ENCODE measurements around the gene PHYHD1. TPM values are rescaled to one million over a fixed set of nuclear protein-coding genes. Genes with fewer than 3 reads are reported as not detected.

PHYHD1 gene
- total and polyA plus RNA-seq, 2 of the 13 experiments (the other 11 are each of a cell fraction or from before 2014, with no cell fraction given) = 10.6 to 25.3 TPM

- TF ChIP-seq ZBTB46 (CRISPR knock-in tag; IDR thresholded peaks at IDR 0.05; ENCODE audit: borderline replicate concordance) = no peak
- TF ChIP-seq, protein P1, sequence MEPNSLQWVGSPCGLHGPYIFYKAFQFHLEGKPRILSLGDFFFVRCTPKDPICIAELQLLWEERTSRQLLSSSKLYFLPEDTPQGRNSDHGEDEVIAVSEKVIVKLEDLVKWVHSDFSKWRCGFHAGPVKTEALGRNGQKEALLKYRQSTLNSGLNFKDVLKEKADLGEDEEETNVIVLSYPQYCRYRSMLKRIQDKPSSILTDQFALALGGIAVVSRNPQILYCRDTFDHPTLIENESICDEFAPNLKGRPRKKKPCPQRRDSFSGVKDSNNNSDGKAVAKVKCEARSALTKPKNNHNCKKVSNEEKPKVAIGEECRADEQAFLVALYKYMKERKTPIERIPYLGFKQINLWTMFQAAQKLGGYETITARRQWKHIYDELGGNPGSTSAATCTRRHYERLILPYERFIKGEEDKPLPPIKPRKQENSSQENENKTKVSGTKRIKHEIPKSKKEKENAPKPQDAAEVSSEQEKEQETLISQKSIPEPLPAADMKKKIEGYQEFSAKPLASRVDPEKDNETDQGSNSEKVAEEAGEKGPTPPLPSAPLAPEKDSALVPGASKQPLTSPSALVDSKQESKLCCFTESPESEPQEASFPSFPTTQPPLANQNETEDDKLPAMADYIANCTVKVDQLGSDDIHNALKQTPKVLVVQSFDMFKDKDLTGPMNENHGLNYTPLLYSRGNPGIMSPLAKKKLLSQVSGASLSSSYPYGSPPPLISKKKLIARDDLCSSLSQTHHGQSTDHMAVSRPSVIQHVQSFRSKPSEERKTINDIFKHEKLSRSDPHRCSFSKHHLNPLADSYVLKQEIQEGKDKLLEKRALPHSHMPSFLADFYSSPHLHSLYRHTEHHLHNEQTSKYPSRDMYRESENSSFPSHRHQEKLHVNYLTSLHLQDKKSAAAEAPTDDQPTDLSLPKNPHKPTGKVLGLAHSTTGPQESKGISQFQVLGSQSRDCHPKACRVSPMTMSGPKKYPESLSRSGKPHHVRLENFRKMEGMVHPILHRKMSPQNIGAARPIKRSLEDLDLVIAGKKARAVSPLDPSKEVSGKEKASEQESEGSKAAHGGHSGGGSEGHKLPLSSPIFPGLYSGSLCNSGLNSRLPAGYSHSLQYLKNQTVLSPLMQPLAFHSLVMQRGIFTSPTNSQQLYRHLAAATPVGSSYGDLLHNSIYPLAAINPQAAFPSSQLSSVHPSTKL (CRISPR knock-in tag; IDR thresholded peaks at IDR 0.05) = peak; percentile 49; the same call in 1 of the 2 replicates
- TF ChIP-seq, protein P2, sequence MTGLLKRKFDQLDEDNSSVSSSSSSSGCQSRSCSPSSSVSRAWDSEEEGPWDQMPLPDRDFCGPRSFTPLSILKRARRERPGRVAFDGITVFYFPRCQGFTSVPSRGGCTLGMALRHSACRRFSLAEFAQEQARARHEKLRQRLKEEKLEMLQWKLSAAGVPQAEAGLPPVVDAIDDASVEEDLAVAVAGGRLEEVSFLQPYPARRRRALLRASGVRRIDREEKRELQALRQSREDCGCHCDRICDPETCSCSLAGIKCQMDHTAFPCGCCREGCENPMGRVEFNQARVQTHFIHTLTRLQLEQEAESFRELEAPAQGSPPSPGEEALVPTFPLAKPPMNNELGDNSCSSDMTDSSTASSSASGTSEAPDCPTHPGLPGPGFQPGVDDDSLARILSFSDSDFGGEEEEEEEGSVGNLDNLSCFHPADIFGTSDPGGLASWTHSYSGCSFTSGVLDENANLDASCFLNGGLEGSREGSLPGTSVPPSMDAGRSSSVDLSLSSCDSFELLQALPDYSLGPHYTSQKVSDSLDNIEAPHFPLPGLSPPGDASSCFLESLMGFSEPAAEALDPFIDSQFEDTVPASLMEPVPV (CRISPR knock-in tag; IDR thresholded peaks at IDR 0.05) = no peak
- peak; percentile 40; the same call in 1 of the 2 replicates for TF ChIP-seq SPEN (CRISPR knock-in tag; IDR thresholded peaks at IDR 0.05; ENCODE audit: low read depth)
- TF ChIP-seq SOX13 (IDR thresholded peaks at IDR 0.05) = no peak
- peak in 1 of 2 experiments; percentile 34; a peak in 1 of 4 replicates for TF ChIP-seq SOX13 (CRISPR knock-in tag; conservative IDR thresholded peaks at IDR 0.05 in 1 of 2, IDR thresholded peaks at IDR 0.05 in 1 of 2)
- TF ChIP-seq, protein P3, sequence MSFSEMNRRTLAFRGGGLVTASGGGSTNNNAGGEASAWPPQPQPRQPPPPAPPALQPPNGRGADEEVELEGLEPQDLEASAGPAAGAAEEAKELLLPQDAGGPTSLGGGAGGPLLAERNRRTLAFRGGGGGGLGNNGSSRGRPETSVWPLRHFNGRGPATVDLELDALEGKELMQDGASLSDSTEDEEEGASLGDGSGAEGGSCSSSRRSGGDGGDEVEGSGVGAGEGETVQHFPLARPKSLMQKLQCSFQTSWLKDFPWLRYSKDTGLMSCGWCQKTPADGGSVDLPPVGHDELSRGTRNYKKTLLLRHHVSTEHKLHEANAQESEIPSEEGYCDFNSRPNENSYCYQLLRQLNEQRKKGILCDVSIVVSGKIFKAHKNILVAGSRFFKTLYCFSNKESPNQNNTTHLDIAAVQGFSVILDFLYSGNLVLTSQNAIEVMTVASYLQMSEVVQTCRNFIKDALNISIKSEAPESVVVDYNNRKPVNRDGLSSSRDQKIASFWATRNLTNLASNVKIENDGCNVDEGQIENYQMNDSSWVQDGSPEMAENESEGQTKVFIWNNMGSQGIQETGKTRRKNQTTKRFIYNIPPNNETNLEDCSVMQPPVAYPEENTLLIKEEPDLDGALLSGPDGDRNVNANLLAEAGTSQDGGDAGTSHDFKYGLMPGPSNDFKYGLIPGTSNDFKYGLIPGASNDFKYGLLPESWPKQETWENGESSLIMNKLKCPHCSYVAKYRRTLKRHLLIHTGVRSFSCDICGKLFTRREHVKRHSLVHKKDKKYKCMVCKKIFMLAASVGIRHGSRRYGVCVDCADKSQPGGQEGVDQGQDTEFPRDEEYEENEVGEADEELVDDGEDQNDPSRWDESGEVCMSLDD (CRISPR knock-in tag; IDR thresholded peaks at IDR 0.05; ENCODE audit: borderline replicate concordance) = no peak
- no peak for TF ChIP-seq BRD4 (CRISPR knock-in tag; IDR thresholded peaks at IDR 0.05)
- peak; percentile 63 for TF ChIP-seq TEAD3 (CRISPR knock-in tag; optimal IDR thresholded peaks at IDR 0.05; ENCODE audit: borderline replicate concordance)
- TF ChIP-seq YEATS2 (CRISPR knock-in tag; IDR thresholded peaks at IDR 0.05; ENCODE audit: borderline replicate concordance) = no peak
- peak; percentile 66; the same call in 1 of the 2 replicates for TF ChIP-seq PHF21A (CRISPR knock-in tag; IDR thresholded peaks at IDR 0.05)
- TF ChIP-seq PAF1 (CRISPR knock-in tag; IDR thresholded peaks at IDR 0.05) = no peak
- no peak for TF ChIP-seq ZNF251 (CRISPR knock-in tag; IDR thresholded peaks at IDR 0.05)
- TF ChIP-seq RXRB (CRISPR knock-in tag; IDR thresholded peaks at IDR 0.05; ENCODE audit: borderline replicate concordance) = peak; percentile 36; the same call in 1 of the 2 replicates
- TF ChIP-seq REXO4 (CRISPR knock-in tag; IDR thresholded peaks at IDR 0.05; ENCODE audit: borderline replicate concordance) = no peak
- TF ChIP-seq DR1 (CRISPR knock-in tag; IDR thresholded peaks at IDR 0.05) = no peak
- no peak for TF ChIP-seq ZNF761 (CRISPR knock-in tag; conservative IDR thresholded peaks at IDR 0.05)
Measured at GRCh38 chr9:128905964-128906363, 14.8 kb upstream of the PHYHD1 start (continued).
